ENCODE measurements around the gene PHF23.

PHF23 gene

GRCh38 chr17:7237761-7238419, 1.4 kb downstream of the PHF23 start:
- peak; percentile 81 for DNase-seq (ENCODE audit: low read depth)

DNA sequence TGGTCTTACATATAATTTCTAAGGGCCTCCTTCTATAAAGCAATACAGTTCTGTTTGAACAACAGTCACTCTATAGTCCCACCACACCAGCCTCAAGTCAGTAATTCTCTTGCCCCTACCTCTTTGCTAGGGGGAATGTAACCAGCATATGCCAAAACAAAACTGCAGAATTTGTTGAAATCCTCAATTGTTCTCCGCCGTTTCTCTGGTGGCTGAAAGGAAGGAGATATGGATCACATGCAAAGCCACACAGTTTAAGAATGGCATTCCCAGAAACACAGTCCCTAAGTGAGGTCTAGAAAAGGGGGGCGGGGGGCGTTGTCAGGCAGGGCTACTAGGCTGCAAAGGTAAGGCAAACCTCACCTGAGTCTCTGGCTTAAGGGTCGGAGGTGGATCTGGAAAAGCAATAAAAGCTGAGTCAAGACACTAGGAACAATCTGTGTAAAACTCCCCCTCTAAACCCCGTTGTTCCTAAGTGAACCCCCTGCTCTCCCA, 1.9 kb downstream of the PHF23 start:
- DNase-seq (ENCODE audit: low read depth) = no peak

- no peak for DNase-seq (ENCODE audit: low read depth)
These were observed 2.4 kb downstream of the PHF23 start for GRCh38 chr17:7236808-7237207.

DNA sequence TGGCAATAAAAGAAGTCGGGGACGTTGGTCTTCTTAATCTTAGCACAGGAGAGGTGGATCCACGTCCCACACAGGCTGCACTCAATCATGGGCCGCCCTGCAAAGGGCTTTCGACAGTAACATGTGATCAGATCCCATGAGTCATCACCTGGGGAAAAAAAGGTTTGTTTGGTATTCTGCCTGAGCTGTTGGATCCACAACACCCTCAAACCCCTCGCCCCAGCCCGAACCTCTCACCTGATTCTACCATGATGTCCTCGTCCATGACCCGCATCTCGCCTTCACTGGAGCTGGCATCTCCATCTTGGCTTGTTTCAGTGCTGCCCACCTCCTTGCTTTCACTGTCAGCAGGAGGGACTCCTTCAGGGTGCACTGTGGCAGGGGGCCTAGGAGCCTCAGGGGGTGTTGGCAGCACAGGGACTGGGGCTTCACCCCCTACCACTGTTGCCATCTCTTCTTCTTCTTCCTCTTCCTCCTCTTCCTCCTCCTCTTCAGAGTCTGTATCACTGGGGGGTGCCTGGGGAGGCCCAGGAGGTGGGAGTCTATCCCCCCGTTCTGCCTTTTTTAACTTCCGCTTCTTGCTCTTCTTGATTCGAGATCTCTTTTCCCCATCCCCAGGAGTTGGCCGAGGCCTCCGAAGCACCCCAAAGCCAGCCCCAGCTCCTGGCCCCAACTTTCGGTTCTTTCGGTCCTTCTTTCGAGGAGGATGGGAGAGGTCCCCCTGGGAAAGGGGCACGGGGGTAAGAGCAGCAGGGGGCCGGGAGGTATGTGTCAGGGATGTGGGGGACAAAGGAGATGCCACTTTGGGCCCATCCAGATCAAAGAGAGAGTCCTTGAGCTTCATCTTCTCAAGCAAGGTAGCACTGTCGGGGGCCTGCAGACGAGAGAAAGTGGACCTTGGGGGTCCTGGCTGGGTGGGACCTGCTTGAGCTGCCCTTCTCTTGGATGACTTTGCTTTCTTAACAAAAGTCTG, 3.3 kb downstream of the PHF23 start:
- no peak for DNase-seq (ENCODE audit: low read depth)

DNA sequence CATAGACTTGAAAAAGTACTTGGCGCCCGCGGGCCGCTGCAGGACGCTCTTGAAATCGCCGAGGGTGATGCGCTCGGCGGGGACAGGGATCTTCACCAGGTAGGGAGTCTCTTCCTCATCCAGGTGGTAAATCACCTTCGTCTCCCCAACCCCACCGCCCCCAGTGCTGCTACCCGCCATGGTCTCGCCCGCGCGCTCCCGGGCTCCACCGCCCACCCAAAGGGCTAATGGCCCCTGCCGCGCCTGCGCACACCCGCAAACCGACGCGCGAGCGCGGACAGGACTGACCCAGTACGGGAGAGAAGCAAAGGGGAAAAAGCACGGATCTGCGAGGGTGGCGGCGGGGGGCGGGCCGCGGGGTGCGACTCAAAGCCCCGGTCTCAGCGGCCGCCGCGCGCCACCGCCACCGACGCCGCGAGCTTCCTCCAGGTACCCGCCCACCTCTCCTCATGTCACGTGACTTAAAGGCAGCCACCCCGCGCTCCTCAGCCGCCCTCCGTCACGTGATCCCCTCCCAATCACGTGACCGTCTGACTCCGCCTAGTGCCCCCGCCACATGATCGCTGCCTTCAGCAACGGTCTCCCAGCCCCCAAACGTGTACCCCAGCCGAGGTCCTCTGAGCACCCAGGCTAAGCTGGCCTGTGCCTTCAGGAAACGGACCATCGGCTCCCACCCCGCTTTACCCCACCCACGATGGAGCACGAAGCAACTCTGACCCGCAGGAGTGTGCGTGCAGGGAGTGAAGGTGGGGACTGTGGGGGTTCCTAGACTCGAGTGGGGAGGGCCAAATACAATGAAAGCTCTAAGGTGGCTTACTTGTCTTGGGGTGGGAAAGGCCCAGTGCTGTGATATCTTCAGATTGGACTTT, 4.9 kb downstream of the PHF23 start, which contains the start of gene DVL2:
DVL2 (minus strand) TSS at position 435 of the 869 bp plus-strand sequence; CDS start at position 180, 255 bp downstream.
- peak; percentile 91 for DNase-seq (ENCODE audit: low read depth)

GRCh38 chr17:7233701-7234082, 5.6 kb downstream of the PHF23 start:
- no peak for DNase-seq (ENCODE audit: low read depth)

DNA sequence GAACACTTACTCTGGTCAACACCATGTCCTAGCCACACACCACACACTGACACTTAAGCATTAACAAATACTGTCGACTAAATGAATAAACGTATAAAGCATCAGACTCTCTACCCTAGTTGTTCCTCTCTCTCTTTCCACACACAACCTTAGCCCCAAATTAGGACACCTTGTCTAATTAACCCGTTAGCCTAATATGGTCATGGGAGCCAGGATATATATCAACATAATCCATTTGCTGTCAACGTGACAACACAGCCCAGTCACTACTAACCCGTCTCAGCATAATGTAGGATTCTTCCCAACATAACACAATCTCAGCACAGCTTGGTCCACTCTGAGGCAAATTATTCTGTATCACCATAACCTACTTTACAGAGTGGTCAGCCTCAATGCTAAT, 7.1 kb downstream of the PHF23 start:
- DNase-seq (ENCODE audit: low read depth) = no peak

GRCh38 chr17:7229504-7229903, 9.8 kb downstream of the PHF23 start:
- DNase-seq (ENCODE audit: low read depth) = no peak

- no peak for DNase-seq (ENCODE audit: low read depth)
These were observed 10.3 kb downstream of the PHF23 start for GRCh38 chr17:7228920-7229319.

DNA sequence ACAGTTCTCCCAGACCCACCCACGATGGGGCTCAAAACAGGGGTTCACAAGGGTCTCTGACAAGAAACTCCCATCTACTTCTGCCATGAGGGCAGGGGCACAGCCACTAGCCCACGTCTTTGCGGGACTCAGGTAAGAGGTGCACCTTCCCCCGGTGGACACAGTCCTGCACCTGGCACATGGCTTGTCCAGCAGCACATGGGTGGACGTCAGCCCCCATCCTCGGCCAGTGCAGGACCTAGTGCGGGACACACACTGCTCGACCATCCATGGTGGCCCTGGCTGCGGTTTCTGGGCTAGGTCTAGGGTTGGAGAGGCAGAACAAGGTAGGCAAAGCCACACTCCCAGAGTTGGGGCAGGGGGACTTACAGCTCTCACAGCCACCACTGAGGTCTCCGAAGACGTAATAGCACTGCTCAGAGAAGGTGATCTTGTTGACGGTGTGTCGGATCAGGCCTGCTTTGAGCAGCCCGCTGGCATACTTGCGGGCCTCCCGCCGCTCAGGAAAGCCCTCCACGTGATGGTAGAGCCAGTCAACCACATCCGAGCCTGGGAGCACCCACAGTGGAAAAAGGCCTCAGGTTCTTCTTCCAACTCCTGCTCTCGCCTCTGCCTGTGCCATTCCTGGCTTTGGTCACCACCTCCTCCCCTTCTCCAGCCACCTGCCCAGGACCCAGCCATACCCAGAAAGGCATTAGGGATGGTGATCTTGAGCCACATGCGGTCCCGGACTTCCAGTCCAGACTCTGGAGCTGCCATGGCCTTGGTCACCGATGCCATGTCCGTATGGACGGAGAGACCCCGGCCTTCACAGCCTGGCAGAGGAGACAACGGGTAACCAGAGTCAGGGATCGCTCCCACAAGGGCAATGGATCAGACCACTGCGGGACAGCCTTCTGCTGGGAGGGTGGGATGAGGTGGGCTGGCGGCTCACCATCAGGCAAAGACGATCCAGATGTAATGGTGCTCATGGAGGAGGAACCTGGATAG, 12.2 kb downstream of the PHF23 start:
- DNase-seq (ENCODE audit: low read depth) = no peak

DNA sequence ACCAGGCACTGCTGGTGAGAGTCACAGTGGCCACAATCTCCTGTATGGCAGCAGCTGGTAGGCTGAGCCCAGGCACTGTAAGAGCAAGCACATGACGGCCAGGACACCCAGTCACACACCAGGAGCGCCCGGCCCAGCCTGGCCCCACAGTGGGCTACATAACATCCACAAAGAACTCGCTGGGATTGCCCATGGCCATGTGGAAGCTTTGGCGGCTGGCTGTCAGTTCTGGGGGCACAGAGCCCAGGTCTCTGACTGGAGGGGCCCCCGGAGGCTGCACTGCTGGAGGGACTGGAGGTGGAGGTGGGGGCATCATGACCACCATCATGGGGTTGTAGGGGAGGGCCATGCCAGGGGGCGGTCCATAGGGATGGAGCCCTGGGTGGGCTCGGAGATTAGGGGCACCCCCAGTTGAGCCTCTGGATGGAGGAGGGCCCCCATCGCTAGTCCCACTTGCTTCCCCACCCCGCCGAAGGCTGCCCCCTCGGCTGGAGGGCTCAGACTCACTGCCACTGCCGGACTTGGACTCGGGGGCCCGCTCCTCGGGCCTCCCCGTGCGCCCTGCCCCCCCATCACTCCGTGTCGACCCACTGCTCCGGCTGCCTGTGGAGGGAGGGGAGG, 13.4 kb downstream of the PHF23 start:
- no peak for DNase-seq (ENCODE audit: low read depth)

DNA sequence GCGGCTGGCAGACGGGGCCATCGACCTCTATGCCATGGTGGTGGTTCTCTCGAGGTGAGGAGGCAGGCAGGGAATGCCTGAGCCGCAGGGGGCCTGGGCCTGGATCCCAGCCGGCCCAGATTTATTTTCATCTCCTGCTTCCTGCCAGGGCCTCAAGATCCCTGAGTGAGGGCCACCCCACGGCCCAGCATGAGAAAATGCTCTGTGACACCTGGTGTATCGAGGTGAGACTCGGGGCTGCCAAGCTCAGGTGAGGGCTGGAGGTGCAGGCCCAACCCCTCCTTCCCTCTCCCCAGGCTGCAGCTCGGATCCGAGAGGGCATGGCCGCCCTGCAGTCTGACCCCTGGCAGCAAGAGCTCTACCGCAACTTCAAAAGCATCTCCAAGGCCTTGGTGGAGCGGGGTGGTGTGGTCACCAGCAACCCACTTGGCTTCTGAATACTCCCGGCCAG, 14.6 kb downstream of the PHF23 start:
- DNase-seq (ENCODE audit: low read depth) = no peak

DNA sequence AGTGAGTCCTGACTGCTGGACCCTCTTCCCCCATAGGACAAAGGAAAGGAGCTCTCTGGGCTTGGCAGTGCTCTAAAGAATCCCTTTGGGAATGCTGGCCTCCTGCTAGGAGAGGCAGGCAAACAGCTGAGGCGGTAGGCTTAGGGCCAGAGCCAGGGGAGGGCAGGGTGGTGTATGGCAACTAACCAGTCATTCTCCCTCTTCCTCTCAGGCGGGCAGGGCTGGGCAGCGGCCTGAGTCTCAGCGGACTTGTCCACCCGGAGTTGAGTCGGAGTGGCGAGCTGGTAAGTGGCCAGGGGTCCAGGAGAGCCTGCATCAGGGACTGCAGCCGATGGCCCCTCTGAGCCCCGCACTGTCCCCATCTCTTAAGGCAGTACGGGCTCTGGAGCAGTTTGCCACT, 15.1 kb downstream of the PHF23 start:
- DNase-seq (ENCODE audit: low read depth) = no peak

DNA sequence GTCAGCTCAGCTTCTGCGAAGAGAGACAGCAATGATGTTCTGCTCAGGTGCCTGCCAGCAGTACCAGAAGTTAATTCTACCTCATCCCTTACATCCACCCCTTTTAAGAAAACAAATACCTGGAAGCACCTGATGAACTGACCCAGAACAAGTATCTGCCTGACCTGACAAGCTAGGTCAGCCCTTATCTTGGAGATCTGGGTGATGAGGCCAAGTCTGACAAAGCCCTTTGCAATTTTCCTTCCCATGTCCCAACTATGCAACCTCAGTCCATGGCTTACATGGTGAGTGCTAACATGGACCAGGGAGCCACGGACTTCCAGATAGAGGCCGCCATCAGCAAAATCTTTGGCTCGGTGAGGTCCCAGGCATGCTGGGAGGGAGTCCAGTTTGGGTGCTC, 15.9 kb downstream of the PHF23 start:
- DNase-seq (ENCODE audit: low read depth) = no peak

DNA sequence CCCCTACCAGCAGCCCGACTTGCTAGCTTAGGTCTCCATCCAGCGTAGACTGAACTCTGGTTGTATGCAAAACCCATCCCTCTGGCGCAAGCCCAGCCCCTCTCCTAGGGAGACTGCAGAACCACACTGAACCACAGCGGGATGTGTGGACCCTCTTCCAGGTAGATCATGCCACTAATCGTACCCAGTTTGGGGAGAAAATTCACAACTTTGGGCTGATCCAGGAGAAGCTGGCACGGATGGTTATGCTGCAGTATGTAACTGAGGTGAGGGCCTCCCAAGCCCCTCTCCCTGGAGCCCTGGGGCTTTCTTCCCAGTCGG, 16.3 kb downstream of the PHF23 start:
- DNase-seq (ENCODE audit: low read depth) = no peak

- no peak for DNase-seq (ENCODE audit: low read depth)
These were observed 16.9 kb downstream of the PHF23 start for GRCh38 chr17:7222093-7222971.

DNA sequence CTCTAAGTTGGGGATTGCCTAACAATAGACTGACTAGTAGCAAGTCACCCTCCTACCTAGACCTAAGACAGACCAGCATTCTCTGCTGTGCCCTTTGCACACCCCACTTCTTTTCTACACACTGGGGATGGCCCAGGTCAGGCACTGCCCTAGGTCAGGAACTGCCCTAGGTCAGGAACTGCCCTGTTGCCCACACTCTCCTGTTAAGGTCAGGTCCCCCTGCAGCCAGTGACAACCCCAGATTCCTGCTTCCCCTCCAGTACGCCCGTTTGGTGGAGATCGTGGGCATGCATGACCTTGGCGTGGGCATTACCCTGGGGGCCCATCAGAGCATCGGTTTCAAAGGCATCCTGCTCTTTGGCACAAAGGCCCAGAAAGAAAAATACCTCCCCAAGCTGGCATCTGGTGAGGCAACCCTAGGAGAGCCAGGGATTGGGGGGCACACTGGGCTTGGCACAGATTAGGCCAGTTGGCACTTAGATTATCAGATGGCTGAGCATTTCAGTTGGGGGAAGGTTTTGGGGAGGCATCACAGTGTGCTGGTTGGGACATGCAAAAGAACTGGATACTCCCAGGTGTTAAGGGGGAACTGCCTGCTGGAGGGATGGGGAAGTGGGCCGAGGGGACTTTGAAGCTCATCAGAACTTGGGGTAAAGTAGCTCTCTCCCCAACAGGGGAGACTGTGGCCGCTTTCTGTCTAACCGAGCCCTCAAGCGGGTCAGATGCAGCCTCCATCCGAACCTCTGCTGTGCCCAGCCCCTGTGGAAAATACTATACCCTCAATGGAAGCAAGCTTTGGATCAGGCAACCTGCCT, 17.8 kb downstream of the PHF23 start:
- no peak for DNase-seq (ENCODE audit: low read depth)

GRCh38 chr17:7220593-7221277, 18.5 kb downstream of the PHF23 start:
- DNase-seq (ENCODE audit: low read depth) = no peak
